HL-60 (cell line): ENCODE data around the gene KIF26B.

ENCODE experiments used
- DNase-seq, 2 experiments: peaks; one replicate each; pipeline ENCODE4 v3.0.0-alpha.2; 2010 to 2020; ENCODE audit warnings: low read depth in 1 of 2, low spot score in 1 of 2
- H3K27ac ChIP-seq: fragments of 250-450 bp; sonication (Bioruptor Pico); replicated peaks from 2 replicates; pipeline ENCODE4 v1.5.1; 2020; ENCODE audit warnings: mild to moderate bottlenecking, moderate library complexity
- H3K27me3 ChIP-seq: fragments of 250-450 bp; sonication (Bioruptor Pico); 2 replicates; pipeline ENCODE4 v1.5.1; 2021; ENCODE audit warnings: mild to moderate bottlenecking, moderate library complexity; ENCODE audit not compliant: insufficient read depth, poor library complexity, severe bottlenecking
- H3K4me3 ChIP-seq: replicated peaks from 2 replicates; pipeline ENCODE4 v1.5.1; 2011; ENCODE audit warnings: mild to moderate bottlenecking, control low read depth, low read length; ENCODE audit not compliant: insufficient read depth
- GABPA ChIP-seq: IDR thresholded peaks from 2 replicates; pipeline ENCODE4 v1.6.1; 2012; ENCODE audit warnings: low read depth
- POLR2AphosphoS5 ChIP-seq: IDR thresholded peaks from 2 replicates; pipeline ENCODE4 v1.6.1; 2012; ENCODE audit warnings: low read depth
- SPI1 ChIP-seq: IDR thresholded peaks from 2 replicates; pipeline ENCODE4 v1.6.1; 2012; ENCODE audit warnings: low read depth, mild to moderate bottlenecking, borderline replicate concordance
- TF ChIP-seq, protein P1 (sequence below): IDR thresholded peaks from one replicate; pipeline ENCODE4 v1.5.1; 2011; ENCODE audit warnings: low read length, control low read depth, inconsistent platforms; ENCODE audit not compliant: insufficient read depth
- TF ChIP-seq, protein P2 (sequence below): IDR thresholded peaks from 2 replicates; pipeline ENCODE4 v1.6.1; 2012; ENCODE audit warnings: low read depth; ENCODE audit not compliant: insufficient replicate concordance

Gene KIF26B

DNA sequence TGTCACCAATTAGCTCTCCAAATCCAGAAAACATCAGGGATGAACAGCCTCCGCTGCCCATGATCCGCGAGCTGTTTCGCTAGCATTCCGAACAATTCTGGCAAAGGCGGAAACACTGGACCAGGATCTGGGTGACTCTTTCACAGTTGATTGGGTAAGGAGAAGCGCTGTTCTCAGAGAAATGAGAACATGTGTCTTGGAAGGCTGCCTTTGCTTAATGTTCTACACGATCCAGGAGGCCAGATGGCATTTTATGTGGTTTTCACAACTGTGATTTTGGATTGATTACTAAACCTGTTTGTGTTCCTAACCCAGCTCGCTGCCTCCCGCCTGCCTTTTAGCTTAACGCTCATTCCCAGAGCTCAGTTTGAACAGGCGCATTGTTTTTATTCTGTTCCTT, 144.0 kb downstream of the KIF26B start:
- TF ChIP-seq GABPA (no peak), SPI1 (no peak), POLR2AphosphoS5 (no peak)
- TF ChIP-seq, protein P1, sequence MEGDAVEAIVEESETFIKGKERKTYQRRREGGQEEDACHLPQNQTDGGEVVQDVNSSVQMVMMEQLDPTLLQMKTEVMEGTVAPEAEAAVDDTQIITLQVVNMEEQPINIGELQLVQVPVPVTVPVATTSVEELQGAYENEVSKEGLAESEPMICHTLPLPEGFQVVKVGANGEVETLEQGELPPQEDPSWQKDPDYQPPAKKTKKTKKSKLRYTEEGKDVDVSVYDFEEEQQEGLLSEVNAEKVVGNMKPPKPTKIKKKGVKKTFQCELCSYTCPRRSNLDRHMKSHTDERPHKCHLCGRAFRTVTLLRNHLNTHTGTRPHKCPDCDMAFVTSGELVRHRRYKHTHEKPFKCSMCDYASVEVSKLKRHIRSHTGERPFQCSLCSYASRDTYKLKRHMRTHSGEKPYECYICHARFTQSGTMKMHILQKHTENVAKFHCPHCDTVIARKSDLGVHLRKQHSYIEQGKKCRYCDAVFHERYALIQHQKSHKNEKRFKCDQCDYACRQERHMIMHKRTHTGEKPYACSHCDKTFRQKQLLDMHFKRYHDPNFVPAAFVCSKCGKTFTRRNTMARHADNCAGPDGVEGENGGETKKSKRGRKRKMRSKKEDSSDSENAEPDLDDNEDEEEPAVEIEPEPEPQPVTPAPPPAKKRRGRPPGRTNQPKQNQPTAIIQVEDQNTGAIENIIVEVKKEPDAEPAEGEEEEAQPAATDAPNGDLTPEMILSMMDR: no peak
- TF ChIP-seq, protein P2, sequence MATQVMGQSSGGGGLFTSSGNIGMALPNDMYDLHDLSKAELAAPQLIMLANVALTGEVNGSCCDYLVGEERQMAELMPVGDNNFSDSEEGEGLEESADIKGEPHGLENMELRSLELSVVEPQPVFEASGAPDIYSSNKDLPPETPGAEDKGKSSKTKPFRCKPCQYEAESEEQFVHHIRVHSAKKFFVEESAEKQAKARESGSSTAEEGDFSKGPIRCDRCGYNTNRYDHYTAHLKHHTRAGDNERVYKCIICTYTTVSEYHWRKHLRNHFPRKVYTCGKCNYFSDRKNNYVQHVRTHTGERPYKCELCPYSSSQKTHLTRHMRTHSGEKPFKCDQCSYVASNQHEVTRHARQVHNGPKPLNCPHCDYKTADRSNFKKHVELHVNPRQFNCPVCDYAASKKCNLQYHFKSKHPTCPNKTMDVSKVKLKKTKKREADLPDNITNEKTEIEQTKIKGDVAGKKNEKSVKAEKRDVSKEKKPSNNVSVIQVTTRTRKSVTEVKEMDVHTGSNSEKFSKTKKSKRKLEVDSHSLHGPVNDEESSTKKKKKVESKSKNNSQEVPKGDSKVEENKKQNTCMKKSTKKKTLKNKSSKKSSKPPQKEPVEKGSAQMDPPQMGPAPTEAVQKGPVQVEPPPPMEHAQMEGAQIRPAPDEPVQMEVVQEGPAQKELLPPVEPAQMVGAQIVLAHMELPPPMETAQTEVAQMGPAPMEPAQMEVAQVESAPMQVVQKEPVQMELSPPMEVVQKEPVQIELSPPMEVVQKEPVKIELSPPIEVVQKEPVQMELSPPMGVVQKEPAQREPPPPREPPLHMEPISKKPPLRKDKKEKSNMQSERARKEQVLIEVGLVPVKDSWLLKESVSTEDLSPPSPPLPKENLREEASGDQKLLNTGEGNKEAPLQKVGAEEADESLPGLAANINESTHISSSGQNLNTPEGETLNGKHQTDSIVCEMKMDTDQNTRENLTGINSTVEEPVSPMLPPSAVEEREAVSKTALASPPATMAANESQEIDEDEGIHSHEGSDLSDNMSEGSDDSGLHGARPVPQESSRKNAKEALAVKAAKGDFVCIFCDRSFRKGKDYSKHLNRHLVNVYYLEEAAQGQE: no peak
- H3K27ac ChIP-seq: no peak overlapping the region
- DNase-seq: no peak
- H3K4me3 ChIP-seq: no peak overlapping the region
- H3K27me3 ChIP-seq: no peaks in the 10 kb centered on the region

DNA sequence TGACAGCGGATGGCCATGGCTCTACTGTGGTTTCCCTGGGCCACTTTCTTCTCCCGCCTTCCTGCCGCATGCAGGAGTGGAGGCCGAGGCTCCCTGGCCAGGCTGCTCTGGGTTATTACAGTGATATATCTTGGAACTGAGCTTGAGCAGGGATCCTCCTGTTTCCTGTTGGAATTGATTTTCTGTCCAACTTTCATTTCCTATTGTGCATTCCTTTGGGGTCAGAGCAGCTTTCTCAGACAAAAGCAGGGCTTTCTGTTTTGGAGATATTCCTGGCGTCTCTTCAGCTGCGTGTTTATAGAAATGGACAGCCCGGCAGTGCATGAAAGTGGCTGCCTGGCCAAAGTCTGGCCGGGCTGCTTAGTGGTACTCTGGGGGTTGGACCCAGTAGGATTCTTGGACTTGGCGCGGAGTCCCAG, 146.4 kb downstream of the KIF26B start:
- DNase-seq: no peak
- no peak overlapping the region for H3K4me3 ChIP-seq
- H3K27me3 ChIP-seq: no peaks in the 10 kb centered on the region
- H3K27ac ChIP-seq: no peak overlapping the region
- TF ChIP-seq POLR2AphosphoS5 (no peak), GABPA (no peak), SPI1 (no peak)
- TF ChIP-seq, protein P1: no peak
- TF ChIP-seq, protein P2: no peak

DNA sequence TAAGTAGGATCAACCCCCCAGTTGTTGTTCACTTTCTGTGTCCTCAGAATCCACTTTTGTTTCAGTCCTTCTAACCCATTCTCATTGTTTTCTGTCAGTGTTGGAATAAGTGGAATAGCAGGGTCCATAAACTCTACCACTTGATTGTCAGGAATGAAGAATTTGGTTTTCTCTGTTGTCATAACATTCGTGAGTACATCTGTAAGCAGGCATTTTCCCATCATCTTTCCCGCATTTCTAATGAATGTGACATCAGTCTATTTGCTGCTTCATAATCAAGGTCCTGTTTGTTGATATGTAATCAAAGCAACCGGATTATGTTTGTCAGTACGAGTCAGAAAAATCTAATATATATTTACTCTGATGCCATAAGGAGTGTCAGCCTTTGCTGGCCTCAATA, 147.1 kb downstream of the KIF26B start:
- Histone ChIP-seq H3K27ac (no peak overlapping the region), H3K4me3 (no peak overlapping the region), H3K27me3 (no peaks in the 10 kb centered on the region)
- DNase-seq: no peak
- TF ChIP-seq GABPA (no peak), SPI1 (no peak), POLR2AphosphoS5 (no peak)
- TF ChIP-seq, protein P2: no peak

DNA sequence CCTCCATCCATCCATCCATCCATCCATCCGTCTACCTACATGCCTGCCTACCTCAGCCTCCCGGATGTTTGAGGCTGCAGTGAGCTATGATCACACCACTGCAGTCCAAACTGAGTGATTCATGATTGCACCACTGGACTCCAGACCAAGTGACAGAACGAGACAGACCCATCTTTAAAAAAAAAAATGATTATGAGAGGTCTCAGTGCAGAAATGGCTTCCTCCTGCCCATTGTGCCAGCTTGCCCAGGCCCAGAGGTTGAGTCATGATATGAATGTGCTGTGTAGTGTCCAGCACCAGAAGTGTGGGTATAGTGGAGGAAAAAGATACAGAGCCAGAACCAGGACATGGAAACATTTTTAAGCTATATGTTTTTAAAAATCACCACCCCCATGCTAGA, 149.9 kb downstream of the KIF26B start:
- Histone ChIP-seq H3K4me3 (no peak overlapping the region), H3K27ac (no peak overlapping the region), H3K27me3 (no peaks in the 10 kb centered on the region)
- no peak for DNase-seq
- no peak for TF ChIP-seq SPI1
- no peak for TF ChIP-seq GABPA
- TF ChIP-seq, protein P1: no peak
- TF ChIP-seq, protein P2: no peak
- no peak for TF ChIP-seq POLR2AphosphoS5
